Transverse colon (tissue), 4 donors: Measurements from ENCODE around the gene PIGV. TPM values are rescaled to one million over a fixed set of nuclear protein-coding genes. Genes with fewer than 3 reads are reported as not detected.

ENCODE experiments used
- DNase-seq: peaks from one replicate; pipeline ENCODE4 v3.0.0-alpha.2; 2019
- H3K27ac ChIP-seq, 4 donors: fragments of 200-600 bp; sonication (generic); 2 replicates each; pipeline ENCODE4 v1.5.1; 2016 to 2018; ENCODE audit warnings: inconsistent platforms in 4 of 4
- H3K27me3 ChIP-seq: fragments of 200-600 bp; sonication (generic); 2 replicates; pipeline ENCODE4 v1.5.1; 2017; ENCODE audit warnings: inconsistent platforms
- H3K36me3 ChIP-seq, 4 donors: fragments of 200-600 bp; sonication (generic); 2 replicates each; pipeline ENCODE4 v1.5.1; 2017 to 2019; ENCODE audit warnings: inconsistent platforms in 4 of 4
- H3K4me1 ChIP-seq, 4 donors: fragments of 200-600 bp; sonication (generic); 2 replicates each; pipeline ENCODE4 v1.5.1; 2017 to 2020; ENCODE audit warnings: inconsistent platforms in 4 of 4
- H3K4me3 ChIP-seq, 4 donors: fragments of 200-600 bp; sonication (generic); 1 replicate in 1 of 4; 2 replicates in 3 of 4; pipeline versions ENCODE4 v1.5.1 to v1.6.1; 2017 to 2019; ENCODE audit warnings: inconsistent platforms in 4 of 4
- H3K9me3 ChIP-seq, 2 donors: fragments of 200-600 bp; sonication (generic); 2 replicates each; pipeline ENCODE4 v1.5.1; 2017 to 2019; ENCODE audit warnings: inconsistent platforms in 2 of 2
- EP300 ChIP-seq: sonication (generic); formaldehyde crosslinking; IDR thresholded peaks from one replicate; pipeline ENCODE4 v1.6.1; 2017; ENCODE audit warnings: antibody characterized with exemption, low read depth
- POLR2A ChIP-seq: fragments of 450-650 bp; IDR thresholded peaks from one replicate; pipeline ENCODE4 v1.6.1; 2016; ENCODE audit warnings: antibody characterized with exemption, mild to moderate bottlenecking, moderate library complexity
- POLR2AphosphoS5 ChIP-seq, 3 donors: sonication (generic); formaldehyde crosslinking; IDR thresholded peaks; one replicate each; pipeline ENCODE4 v1.6.1; 2016; ENCODE audit warnings: antibody characterized with exemption in 3 of 3
- WGBS, 2 donors: methylation state at CpG; one replicate each; pipeline ENCODE4 v1.1.5; 2018; ENCODE audit warnings: low coverage in 1 of 2; 5-methylcytosine and 5-hydroxymethylcytosine counted together
- in situ Hi-C, 4 donors: fragments of 200-750 bp; cut with MboI; loops; one replicate each; pipeline versions ENCODE4 v1.15.0 to v1.15.1; 2017; ENCODE audit warnings: low sequenced_read_pairs in 3 of 4, low pct_ligation_motif_present in 1 of 4, low pct_unique_long_range_greater_than_20kb in 1 of 4
- intact Hi-C: fragments of 100-400 bp; cut with DNase I; formaldehyde crosslinking; loops from one replicate; pipeline ENCODE4 v1.15.1; 2023; ENCODE audit warnings: low total_unique reads
- total RNA-seq, 4 donors: library from RNA; depleted of rRNA; stranded (reverse); fragments of >200 nt; gene quantifications; one replicate each; pipeline ENCODE4 v1.1.0, GENCODE V29; 2016
- TF ChIP-seq, protein P1 (sequence below), 5 experiments: fragments of 200-600 bp in 3 of 5; fragments of 450-650 bp in 2 of 5; sonication (generic) in 3 of 5; IDR thresholded peaks; 1 replicate in 2 of 5; 2 replicates in 3 of 5; pipeline ENCODE4 v1.5.1; 2016 to 2017; ENCODE audit warnings: antibody characterized with exemption in 5 of 5, inconsistent platforms in 3 of 5, mild to moderate bottlenecking in 2 of 5, moderate library complexity in 1 of 5

Gene PIGV
- total RNA-seq, 4 donors from 2014 or later: 16.1 to 32.2 (median 24.2) TPM

GRCh38 chr1:26749458-26749857 lies 38.3 kb upstream of the PIGV start:
- H3K36me3 ChIP-seq: peaks cover 0 to 10% (median 0%) of the 10 kb centered on the region in 4 donors
- 81 to 94% methylated on average over 3 to 5 of the region's 5 CpGs for WGBS, 2 donors
- no peaks in the 10 kb centered on the region for H3K9me3 ChIP-seq
- no peak overlapping the region for H3K4me3 ChIP-seq
- no peak for DNase-seq
- intact Hi-C loops: no loop called here
- no peaks in the 10 kb centered on the region for H3K27me3 ChIP-seq
- TF ChIP-seq POLR2A: no peak
- TF ChIP-seq, protein P1, sequence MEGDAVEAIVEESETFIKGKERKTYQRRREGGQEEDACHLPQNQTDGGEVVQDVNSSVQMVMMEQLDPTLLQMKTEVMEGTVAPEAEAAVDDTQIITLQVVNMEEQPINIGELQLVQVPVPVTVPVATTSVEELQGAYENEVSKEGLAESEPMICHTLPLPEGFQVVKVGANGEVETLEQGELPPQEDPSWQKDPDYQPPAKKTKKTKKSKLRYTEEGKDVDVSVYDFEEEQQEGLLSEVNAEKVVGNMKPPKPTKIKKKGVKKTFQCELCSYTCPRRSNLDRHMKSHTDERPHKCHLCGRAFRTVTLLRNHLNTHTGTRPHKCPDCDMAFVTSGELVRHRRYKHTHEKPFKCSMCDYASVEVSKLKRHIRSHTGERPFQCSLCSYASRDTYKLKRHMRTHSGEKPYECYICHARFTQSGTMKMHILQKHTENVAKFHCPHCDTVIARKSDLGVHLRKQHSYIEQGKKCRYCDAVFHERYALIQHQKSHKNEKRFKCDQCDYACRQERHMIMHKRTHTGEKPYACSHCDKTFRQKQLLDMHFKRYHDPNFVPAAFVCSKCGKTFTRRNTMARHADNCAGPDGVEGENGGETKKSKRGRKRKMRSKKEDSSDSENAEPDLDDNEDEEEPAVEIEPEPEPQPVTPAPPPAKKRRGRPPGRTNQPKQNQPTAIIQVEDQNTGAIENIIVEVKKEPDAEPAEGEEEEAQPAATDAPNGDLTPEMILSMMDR (IDR thresholded peaks at IDR 0.05): no peak
- no peak for TF ChIP-seq EP300
- TF ChIP-seq POLR2AphosphoS5 (IDR thresholded peaks at IDR 0.05): no peak
- peaks cover 12 to 54% (median 23%) of the 10 kb centered on the region in 4 donors for H3K4me1 ChIP-seq
- H3K27ac ChIP-seq: no peak overlapping the region
- in situ Hi-C loops: no loop called here

- WGBS, 2 donors: 69% methylated on average over 1 of the region's 1 CpG; no CpG with 5 or more reads in 1 of the 2 donors
- no peaks in the 10 kb centered on the region for H3K9me3 ChIP-seq
- no peak overlapping the region for H3K27ac ChIP-seq
- H3K36me3 ChIP-seq: peaks cover 0 to 10% (median 0%) of the 10 kb centered on the region in 4 donors
- intact Hi-C loops: no loop called here
- in situ Hi-C loops: no loop called here
- TF ChIP-seq POLR2AphosphoS5 (IDR thresholded peaks at IDR 0.05): no peak
- DNase-seq: no peak
- peaks cover 4 to 45% (median 17%) of the 10 kb centered on the region in 4 donors for H3K4me1 ChIP-seq
- H3K4me3 ChIP-seq: no peak overlapping the region
- H3K27me3 ChIP-seq: no peaks in the 10 kb centered on the region
Measured at GRCh38 chr1:26750428-26750827, 37.3 kb upstream of the PIGV start.

GRCh38 chr1:26752519-26752918 lies 35.2 kb upstream of the PIGV start:
- intact Hi-C loops: no loop called here
- Histone ChIP-seq H3K36me3 (peaks cover 0 to 3% (median 0%) of the 10 kb centered on the region in 4 donors), H3K4me1 (peaks cover 3 to 35% (median 16%) of the 10 kb centered on the region in 4 donors), H3K27me3 (no peaks in the 10 kb centered on the region), H3K27ac (no peak overlapping the region), H3K4me3 (no peak overlapping the region), H3K9me3 (no peaks in the 10 kb centered on the region)
- WGBS, 2 donors: 94 to 95% methylated on average over 2 to 4 of the region's 4 CpGs
- TF ChIP-seq POLR2AphosphoS5 (IDR thresholded peaks at IDR 0.05): no peak
- in situ Hi-C loops: no loop called here
- no peak for DNase-seq

DNA sequence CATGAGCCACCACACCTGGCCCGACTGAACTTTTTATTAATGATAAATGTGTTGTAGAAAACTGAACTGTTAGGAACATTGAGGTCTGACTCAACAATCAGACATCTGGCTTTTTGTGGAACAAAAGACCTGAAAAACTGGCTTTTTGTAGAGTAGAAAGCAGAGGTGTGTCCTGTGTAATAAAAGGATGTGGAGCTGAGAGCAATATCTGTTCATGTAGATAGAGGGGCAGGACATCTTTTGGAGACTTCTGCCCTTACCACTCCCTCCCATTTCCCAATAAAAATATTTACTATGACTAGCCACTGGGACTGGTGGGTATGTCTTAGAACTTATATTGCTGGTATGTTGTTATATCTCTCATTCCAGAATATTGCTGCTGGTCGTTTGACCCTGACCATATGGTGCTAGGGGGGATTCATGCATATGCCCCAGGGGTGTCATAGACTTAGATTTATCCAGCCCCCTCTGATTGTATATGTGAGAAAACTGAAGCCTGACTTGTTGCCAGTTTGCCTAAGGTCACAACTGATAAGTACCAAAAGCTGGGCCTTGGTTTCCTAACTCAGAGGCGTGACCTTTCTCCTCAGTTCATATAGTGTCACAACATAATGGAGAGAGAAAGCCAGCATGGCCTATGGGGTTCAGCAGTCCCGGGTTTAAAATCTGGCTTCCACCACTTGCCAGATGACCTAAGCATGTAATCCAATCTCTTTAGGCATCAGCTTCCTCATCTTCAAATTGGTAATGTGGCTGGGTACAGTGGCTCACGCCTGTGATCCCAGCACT lies 33.5 kb upstream of the PIGV start:
- in situ Hi-C loops: no loop called here
- Histone ChIP-seq H3K4me1 (peaks cover 0 to 25% (median 9%) of the 10 kb centered on the region in 4 donors), H3K27me3 (no peaks in the 10 kb centered on the region), H3K4me3 (no peak overlapping the region), H3K27ac (no peak overlapping the region), H3K36me3 (no peaks in the 10 kb centered on the region), H3K9me3 (no peaks in the 10 kb centered on the region)
- 84% methylated on average over 5 of the region's 5 CpGs; no CpG with 5 or more reads in 1 of the 2 donors for WGBS, 2 donors
- TF ChIP-seq POLR2AphosphoS5 (IDR thresholded peaks at IDR 0.05): no peak
- TF ChIP-seq, protein P1 (IDR thresholded peaks at IDR 0.05): no peak
- no peak for TF ChIP-seq EP300
- TF ChIP-seq POLR2A: no peak
- intact Hi-C loops: no loop called here
- no peak for DNase-seq

GRCh38 chr1:26758358-26758757 lies 29.4 kb upstream of the PIGV start:
- intact Hi-C loops: no loop called here
- Histone ChIP-seq H3K27ac (no peak overlapping the region), H3K36me3 (peaks cover 0 to 30% (median 11%) of the 10 kb centered on the region in 4 donors), H3K4me3 (no peak overlapping the region), H3K9me3 (no peaks in the 10 kb centered on the region), H3K27me3 (no peaks in the 10 kb centered on the region), H3K4me1 (peaks cover 0 to 15% (median 3%) of the 10 kb centered on the region in 4 donors)
- DNase-seq: no peak
- 99 to 100% methylated on average over 1 to 3 of the region's 3 CpGs for WGBS, 2 donors
- no peak for TF ChIP-seq EP300
- no peak for TF ChIP-seq POLR2AphosphoS5 (IDR thresholded peaks at IDR 0.05)
- TF ChIP-seq, protein P1 (IDR thresholded peaks at IDR 0.05): no peak
- no peak for TF ChIP-seq POLR2A
- in situ Hi-C loops: no loop called here
